Activated naive CD8-positive, alpha-beta T cell (primary cell): ENCODE measurements around the gene WNK3.
A peak's percentile ranks its signal among the peaks of the same experiment; 100 is the strongest.
"Not testable (repeated sequence)": the region's sequence is repeated elsewhere in the genome, so short reads cannot be mapped to it uniquely, and the experiment has no call there.

ENCODE experiments used
- H3K27ac Mint-ChIP-seq: one replicate; pipeline ENCODE4 v1.8.0; 2021; ENCODE audit warnings: mixed read lengths
- H3K27me3 Mint-ChIP-seq: one replicate; pipeline ENCODE4 v1.8.0; 2021; ENCODE audit warnings: mixed read lengths
- H3K36me3 Mint-ChIP-seq: one replicate; pipeline ENCODE4 v1.8.0; 2021; ENCODE audit warnings: mixed read lengths
- H3K4me1 Mint-ChIP-seq: one replicate; pipeline ENCODE4 v1.8.0; 2021; ENCODE audit warnings: low read depth, mixed read lengths
- H3K4me3 Mint-ChIP-seq: one replicate; pipeline ENCODE4 v1.8.0; 2021; ENCODE audit warnings: mild to moderate bottlenecking, mixed read lengths
- H3K9me3 Mint-ChIP-seq: one replicate; pipeline ENCODE4 v1.8.0; 2021; ENCODE audit warnings: low read depth, mixed read lengths

WNK3 gene

DNA sequence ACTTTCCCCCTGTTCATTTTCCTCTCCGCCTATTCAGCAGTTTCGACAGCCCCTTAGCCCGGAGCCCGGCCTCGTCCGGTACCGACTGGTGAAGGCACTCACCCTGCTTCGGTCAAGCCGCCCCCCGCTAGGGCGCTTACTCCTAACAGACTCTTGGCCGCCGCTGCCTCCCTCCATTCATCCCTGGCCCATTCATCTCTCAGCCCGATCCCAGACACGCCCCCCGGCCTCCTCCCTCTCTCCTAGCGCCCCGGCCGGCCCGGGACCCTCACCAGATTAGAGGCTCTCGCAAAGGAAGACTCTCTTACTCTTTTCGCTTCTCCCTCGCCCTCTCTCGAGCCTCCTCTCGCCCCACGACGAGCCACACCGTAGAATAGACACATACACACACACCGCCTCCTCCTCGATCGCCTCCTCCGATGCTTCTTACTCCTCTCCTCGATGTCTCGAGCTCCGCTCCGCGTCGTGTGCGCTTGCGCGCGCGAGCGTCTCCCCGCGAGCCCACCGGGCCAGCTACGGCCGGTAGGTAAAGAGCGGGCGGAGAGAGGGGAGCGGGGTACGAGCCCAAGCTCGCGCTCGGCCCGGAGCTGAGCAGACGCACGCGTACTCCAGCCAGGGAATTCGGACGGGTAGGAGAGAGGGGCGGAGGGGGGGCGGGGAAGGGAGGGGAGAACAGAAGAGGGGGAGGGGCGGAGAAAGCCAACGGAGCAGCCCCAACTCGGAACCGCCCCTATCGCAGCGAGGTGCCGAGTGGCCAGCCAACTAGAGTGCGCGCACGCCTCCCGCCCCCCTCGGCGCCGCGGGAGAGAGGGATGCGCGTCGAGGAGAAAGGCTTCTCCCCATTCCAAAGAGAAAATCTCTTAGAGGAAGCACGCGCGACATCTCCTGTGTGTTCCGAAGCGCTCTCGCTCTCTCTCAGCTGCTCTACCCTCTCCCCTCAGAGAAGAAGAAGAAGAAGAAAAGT, at the start of gene WNK3:
WNK3 (minus strand) TSS at position 633 of the 964 bp plus-strand sequence.
- Mint-ChIP-seq H3K27me3 (peaks cover 3% of the 10 kb centered on the region), H3K9me3 (no peaks in the 10 kb centered on the region), H3K4me3 (peak within 1 kb of the TSS; percentile 90), H3K36me3 (no peaks in the 10 kb centered on the region), H3K27ac (peak within 1 kb of the TSS; percentile 16), H3K4me1 (peaks cover 22% of the 10 kb centered on the region)

DNA sequence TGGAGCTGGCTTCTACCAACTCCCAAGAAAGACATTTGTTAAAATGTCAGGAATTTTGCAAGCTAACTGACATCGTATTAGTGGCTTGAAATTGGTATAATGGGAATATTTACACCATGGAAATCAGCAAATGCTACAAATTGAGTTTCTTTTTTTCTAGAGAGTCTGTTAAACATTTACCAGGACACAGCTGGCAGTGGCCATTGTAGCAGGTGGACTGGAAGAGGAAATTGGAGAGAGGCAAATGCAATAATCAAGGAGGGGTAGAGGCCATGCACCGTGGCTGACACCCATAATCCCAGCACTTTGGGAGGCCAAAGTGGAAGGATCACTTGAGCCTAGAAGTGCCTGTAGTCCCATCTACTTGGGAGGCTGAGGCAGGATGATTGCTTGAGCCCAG, 49.4 kb upstream of the WNK3 start:
- Mint-ChIP-seq H3K27me3 (peaks cover 7% of the 10 kb centered on the region), H3K4me3 (no peak overlapping the region), H3K9me3 (no peaks in the 10 kb centered on the region), H3K4me1 (peaks cover 7% of the 10 kb centered on the region), H3K27ac (no peak overlapping the region), H3K36me3 (no peaks in the 10 kb centered on the region)

DNA sequence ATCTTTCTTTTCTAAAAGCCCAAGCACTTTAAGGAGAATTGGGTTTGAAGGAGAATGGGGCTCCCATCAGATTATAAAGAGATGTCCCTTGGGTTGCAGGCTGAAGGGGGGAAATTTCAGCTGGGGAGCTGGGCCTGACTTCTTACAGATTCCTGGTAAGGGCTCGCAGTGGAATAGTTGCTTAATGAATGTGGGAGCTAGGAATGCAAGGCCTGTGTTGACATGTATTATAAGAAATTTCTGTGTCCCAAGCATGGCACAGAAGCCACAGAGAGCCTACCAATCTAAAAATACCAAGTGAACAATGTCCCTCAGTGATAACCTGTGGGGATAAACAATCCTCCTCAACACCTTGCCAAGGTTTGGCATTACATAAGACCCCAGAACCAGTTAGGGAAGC, 39.3 kb upstream of the WNK3 start:
- H3K36me3 Mint-ChIP-seq = no peaks in the 10 kb centered on the region
- no peak overlapping the region for H3K4me3 Mint-ChIP-seq
- H3K27me3 Mint-ChIP-seq = peaks cover 1% of the 10 kb centered on the region
- no peaks in the 10 kb centered on the region for H3K4me1 Mint-ChIP-seq
- no peaks in the 10 kb centered on the region for H3K9me3 Mint-ChIP-seq
- H3K27ac Mint-ChIP-seq = no peak overlapping the region

DNA sequence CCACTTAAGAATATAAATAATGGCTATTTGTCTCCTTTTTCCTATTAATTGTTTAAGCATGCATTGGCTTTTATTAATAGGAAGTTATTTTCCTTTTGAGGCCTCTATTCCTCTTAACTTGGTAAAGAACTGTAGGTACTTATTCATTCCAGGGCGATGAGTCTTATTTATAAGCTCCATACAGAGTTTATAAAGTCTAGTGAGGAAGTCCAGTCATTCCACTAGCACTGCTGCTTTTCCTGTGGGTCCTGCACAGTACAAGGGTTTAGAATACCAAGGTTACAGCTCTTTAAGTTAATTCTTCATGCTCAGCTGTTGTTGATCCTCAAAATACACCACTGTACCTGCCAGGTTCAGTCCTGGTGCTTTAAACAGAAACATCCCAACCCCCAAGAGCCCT, 28.5 kb upstream of the WNK3 start:
- Mint-ChIP-seq H3K4me1 (no peaks in the 10 kb centered on the region), H3K27ac (no peak overlapping the region), H3K9me3 (no peaks in the 10 kb centered on the region), H3K4me3 (no peak overlapping the region), H3K27me3 (no peaks in the 10 kb centered on the region), H3K36me3 (no peaks in the 10 kb centered on the region)

DNA sequence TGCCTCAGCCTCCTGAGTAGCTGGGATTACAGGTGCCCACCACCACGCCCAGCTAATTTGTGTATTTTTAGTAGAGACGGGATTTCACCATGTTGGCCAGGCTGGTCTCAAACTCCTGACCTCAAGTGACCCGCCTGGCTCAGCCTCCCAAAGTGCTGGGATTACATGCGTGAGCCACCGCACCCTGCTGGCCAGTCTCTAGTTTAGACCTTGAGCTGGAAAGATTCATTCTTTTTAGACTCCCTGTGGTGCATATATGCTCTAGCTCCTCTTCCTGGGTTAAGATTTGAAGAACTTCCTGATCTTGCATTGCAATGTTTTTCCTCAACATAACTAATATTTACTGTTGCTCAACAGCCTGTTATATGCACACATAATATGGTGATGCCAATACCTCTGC, 26.8 kb upstream of the WNK3 start:
- H3K4me1 Mint-ChIP-seq, H3K27me3 Mint-ChIP-seq, H3K36me3 Mint-ChIP-seq, H3K9me3 Mint-ChIP-seq, H3K27ac Mint-ChIP-seq, H3K4me3 Mint-ChIP-seq: not testable (repeated sequence)

DNA sequence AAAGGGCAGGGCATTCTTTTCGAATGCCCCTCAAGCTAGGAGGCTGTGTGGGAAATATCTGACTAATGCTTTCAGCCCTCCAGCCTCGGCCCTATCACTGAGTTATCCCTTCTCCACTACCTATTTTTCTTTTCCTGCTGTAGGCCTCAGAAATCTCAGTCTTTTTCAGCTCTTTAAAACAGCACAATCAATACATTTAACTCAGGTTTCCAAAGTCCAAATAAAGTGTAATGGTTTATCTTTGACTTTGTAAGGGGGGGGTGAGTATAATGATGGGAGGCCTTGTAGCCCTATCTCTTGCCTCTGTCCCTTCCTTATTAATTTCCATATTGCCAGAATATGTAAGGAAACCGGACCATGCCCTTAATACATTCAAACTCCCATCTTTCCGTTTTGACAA, 1.6 kb upstream of the WNK3 start:
- Mint-ChIP-seq H3K9me3 (no peaks in the 10 kb centered on the region), H3K36me3 (no peaks in the 10 kb centered on the region), H3K4me1 (peaks cover 22% of the 10 kb centered on the region), H3K27me3 (peaks cover 3% of the 10 kb centered on the region), H3K4me3 (peak overlapping the region; percentile 90), H3K27ac (no peak overlapping the region)

DNA sequence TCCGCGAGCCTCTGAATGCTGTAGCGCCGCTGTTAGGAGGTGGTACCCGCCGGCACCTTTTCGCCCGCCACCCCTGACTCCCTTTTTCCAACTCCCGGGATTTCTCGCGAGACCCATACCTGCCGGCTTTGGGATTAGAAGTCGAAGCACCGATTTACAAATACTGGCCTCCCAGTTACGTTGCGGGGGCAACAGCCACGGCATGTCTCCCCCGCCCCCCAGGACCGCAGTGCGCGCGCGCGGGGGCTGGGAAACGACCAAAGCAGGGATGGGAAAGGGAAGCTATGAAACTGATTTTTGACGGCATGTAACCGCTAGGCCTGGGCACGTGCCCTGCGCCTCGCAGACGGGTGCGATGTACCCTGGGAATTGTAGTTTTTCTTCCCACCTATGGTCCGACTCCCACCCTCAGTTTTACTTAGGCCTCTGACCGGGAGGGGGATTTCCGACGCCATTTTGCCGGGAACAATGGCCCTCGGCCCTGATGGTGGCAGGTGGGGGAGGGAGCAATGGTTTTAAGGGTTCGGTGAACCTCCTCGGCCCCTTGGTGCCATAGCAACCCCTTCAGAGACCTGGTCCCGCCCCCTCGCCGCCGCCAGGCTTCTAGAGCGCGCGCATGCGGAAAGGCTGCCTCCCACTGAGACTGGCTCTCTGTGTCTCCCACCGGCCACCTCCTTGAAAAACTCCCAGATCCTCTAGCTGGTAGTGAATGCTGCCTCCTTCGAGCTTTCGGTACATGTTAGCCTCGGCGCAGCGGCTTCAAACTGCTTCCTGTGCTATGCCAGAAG, 772 bp upstream of the WNK3 start:
- no peaks in the 10 kb centered on the region for H3K36me3 Mint-ChIP-seq
- H3K27ac Mint-ChIP-seq = no peak overlapping the region
- peaks cover 22% of the 10 kb centered on the region for H3K4me1 Mint-ChIP-seq
- peaks cover 3% of the 10 kb centered on the region for H3K27me3 Mint-ChIP-seq
- peak overlapping the region; percentile 90 for H3K4me3 Mint-ChIP-seq
- no peaks in the 10 kb centered on the region for H3K9me3 Mint-ChIP-seq

DNA sequence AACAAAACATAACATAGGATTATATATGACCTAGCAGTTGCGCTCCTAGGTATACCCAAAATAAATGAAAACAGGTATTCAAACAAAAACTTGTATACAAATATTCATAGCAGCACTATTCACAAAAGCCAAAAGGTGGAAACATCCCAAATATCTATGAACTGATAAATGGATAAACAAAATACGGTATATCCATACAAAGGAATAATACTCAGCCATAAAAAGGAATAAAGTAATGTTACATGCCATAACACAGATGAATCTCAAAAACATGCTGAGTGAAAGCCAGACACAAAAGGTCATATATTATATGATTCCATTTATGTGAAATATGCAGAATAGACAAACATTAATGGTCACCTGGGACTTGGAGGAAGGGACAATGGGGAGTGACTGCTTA, 5.2 kb downstream of the WNK3 start:
- Mint-ChIP-seq H3K27me3 (peaks cover 3% of the 10 kb centered on the region), H3K27ac (no peak overlapping the region), H3K4me3 (no peak overlapping the region), H3K9me3 (no peaks in the 10 kb centered on the region), H3K36me3 (no peaks in the 10 kb centered on the region), H3K4me1 (peaks cover 11% of the 10 kb centered on the region)

DNA sequence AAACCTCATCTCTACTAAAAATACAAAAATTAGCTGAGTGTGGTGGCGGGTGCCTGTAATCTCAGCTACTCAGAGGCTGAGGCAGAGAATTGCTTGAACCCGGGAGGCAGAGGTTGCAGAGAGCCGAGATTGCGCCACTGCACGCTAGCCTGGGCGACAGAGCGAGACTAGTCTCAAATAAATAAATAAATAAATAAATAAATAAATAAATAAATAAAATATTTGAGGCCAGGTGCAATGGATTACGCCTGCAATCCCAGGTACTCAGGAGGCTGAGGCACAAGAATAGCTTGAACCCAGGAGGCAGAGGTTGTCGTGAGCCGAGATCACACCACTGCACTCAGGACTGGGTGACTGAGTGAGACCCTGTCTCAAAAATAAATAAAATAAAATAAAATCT, 20.5 kb downstream of the WNK3 start:
- H3K4me1 Mint-ChIP-seq, H3K36me3 Mint-ChIP-seq, H3K27me3 Mint-ChIP-seq, H3K9me3 Mint-ChIP-seq, H3K27ac Mint-ChIP-seq, H3K4me3 Mint-ChIP-seq: not testable (repeated sequence)

DNA sequence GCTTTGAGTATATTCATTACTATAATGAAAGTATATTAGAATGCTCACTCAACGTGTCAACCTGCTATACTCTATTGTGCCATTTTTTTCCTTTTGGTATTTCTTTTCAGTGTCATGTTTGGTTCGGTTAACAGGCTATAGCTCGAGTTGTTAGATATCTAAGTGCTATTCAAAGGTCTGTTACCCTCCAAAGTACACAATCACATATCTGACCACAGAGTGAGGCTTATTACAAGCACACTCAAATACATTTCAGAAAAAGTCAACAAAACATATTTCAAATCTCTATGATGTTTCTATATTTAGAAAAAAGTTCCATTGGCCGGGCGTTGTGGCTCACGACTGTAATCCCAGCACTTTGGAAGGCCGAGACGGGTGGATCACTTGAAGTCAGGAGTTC, 32.8 kb downstream of the WNK3 start:
- H3K9me3 Mint-ChIP-seq = no peaks in the 10 kb centered on the region
- H3K4me1 Mint-ChIP-seq = no peaks in the 10 kb centered on the region
- no peaks in the 10 kb centered on the region for H3K27me3 Mint-ChIP-seq
- no peak overlapping the region for H3K27ac Mint-ChIP-seq
- H3K4me3 Mint-ChIP-seq = no peak overlapping the region
- H3K36me3 Mint-ChIP-seq = no peaks in the 10 kb centered on the region

DNA sequence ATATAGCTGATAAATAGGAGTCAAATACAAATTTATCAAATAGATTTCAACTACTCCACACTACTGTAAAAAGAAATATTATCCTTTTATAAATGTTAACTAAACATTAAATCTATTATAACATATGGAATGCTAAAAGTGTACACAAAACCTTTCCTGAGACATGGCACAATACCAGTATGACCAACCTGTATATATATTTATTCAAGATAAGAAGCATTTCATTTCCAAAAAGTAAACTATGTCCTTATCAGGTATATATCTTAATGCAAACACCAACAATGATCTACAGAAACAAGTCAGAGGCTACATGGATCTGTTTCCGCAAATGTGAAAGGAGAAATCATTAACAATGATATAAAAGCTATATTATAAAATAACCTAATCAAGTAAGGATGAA, 37.8 kb downstream of the WNK3 start:
- H3K27me3 Mint-ChIP-seq = no peaks in the 10 kb centered on the region
- H3K27ac Mint-ChIP-seq = no peak overlapping the region
- H3K36me3 Mint-ChIP-seq = no peaks in the 10 kb centered on the region
- H3K4me1 Mint-ChIP-seq = no peaks in the 10 kb centered on the region
- no peak overlapping the region for H3K4me3 Mint-ChIP-seq
- H3K9me3 Mint-ChIP-seq = no peaks in the 10 kb centered on the region

DNA sequence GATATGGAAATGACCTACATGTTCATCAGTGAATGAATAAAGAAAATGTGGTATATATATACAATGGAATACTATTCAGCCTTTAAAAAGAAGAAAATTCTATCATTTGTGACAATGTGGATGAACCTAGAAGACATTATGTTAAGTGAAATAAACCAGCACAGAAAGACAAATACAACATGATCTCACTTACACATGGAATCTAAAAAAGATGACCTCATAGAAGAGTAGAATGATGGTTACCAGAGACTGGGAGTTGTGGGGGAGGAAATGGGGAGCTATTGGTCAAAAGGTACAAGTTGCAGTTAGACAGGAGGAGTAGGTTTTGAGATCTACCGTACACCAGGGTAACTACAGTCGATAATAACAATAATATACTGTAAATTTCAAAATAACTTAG, 51.5 kb downstream of the WNK3 start:
- peaks cover 2% of the 10 kb centered on the region for H3K36me3 Mint-ChIP-seq
- H3K4me1 Mint-ChIP-seq = no peaks in the 10 kb centered on the region
- no peak overlapping the region for H3K4me3 Mint-ChIP-seq
- peaks cover 3% of the 10 kb centered on the region for H3K9me3 Mint-ChIP-seq
- no peak overlapping the region for H3K27ac Mint-ChIP-seq
- no peaks in the 10 kb centered on the region for H3K27me3 Mint-ChIP-seq

DNA sequence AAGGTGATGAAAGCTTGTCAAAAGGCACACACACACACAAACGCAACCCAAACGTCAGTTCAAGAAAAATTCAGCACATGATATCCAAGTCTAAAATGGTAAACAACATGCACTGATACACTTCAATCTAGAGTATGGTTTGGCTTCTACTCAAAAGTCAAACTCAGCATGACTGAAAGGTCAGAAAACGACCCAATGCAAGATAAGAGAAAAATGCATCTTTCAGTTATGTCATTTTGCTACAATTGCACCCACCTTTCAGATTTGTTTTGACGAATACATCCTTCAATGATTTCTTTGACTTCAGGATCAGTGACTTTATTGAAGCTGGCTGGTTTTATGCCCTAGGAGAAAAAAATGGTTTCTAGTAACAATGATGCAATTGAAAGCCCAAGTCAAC, 56.3 kb downstream of the WNK3 start:
- H3K27me3 Mint-ChIP-seq = no peaks in the 10 kb centered on the region
- H3K36me3 Mint-ChIP-seq = peaks cover 2% of the 10 kb centered on the region
- no peak overlapping the region for H3K4me3 Mint-ChIP-seq
- H3K4me1 Mint-ChIP-seq = no peaks in the 10 kb centered on the region
- peaks cover 3% of the 10 kb centered on the region for H3K9me3 Mint-ChIP-seq
- H3K27ac Mint-ChIP-seq = no peak overlapping the region

DNA sequence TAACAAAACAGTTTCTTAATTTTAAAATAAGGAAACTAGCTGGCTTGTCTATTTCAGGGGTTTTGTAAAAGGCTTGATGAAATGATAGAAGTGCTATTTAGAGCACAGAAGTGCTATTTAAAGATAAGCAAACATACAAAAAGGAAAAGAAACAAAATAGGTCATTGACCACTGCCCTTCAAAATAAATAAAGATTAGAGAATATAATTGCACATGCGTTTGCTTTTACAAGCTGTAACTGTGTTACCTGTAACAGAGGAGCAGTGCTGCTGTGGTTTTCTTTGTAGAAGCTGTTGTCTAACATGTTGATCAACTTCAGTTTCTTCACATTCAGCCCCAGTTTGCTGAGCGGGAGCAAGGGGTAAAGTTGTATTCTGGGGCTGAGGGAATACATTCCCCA, 63.5 kb downstream of the WNK3 start:
- Mint-ChIP-seq H3K36me3 (no peaks in the 10 kb centered on the region), H3K9me3 (no peaks in the 10 kb centered on the region), H3K4me3 (no peak overlapping the region), H3K27ac (no peak overlapping the region), H3K27me3 (no peaks in the 10 kb centered on the region), H3K4me1 (no peaks in the 10 kb centered on the region)

DNA sequence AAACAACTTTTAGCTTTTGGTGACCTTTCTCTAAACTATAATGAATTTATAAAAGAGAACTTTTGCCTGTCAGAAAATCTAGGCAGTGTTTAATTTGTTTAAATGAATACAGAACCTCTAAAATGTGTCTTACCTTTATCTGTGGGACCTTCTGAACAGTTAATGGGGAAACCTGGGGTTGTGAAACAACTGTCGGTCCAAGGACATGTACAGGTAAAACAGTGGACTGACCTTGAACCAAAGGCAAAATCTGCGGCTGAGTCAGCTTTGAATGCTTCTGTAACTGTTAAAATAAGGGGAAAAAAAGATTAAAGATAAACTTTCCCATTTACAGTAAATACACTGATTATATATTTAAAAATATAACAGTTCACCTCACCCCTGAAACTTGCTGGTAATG, 65.1 kb downstream of the WNK3 start:
- no peaks in the 10 kb centered on the region for H3K4me1 Mint-ChIP-seq
- no peaks in the 10 kb centered on the region for H3K9me3 Mint-ChIP-seq
- H3K27ac Mint-ChIP-seq = no peak overlapping the region
- no peaks in the 10 kb centered on the region for H3K27me3 Mint-ChIP-seq
- no peaks in the 10 kb centered on the region for H3K36me3 Mint-ChIP-seq
- H3K4me3 Mint-ChIP-seq = no peak overlapping the region
